ENCODE data around the gene VPS41.

The VPS41 gene

GRCh38 chr7:38928506-38928905, 19.5 kb upstream of the VPS41 start:
- Histone ChIP-seq H2AFZ (ENCODE audit: low read length) (no peak overlapping the region), H3K9ac (ENCODE audit: low read depth, low read length, poor library complexity) (no peak overlapping the region)
- no CpG with 5 or more reads among the region's 3 CpGs for WGBS, 2 donors (ENCODE audit: extremely low coverage in 2 of 2, insufficient read length in 2 of 2, insufficient replicate concordance in 1 of 2)

GRCh38 chr7:38927751-38928150, 18.8 kb upstream of the VPS41 start:
- WGBS, 2 donors (ENCODE audit: extremely low coverage in 2 of 2, insufficient read length in 2 of 2, insufficient replicate concordance in 1 of 2) = no CpG with 5 or more reads among the region's 5 CpGs
- no peaks in the 10 kb centered on the region for H3K79me1 ChIP-seq (ENCODE audit: low read depth, low read length)
- H3K4ac ChIP-seq (ENCODE audit: low read length) = no peak overlapping the region
- no peaks in the 10 kb centered on the region for H3K36me3 ChIP-seq (replicated peaks in 1 of 2; ENCODE audit: control insufficient read depth in 2 of 2, insufficient read depth in 2 of 2, low read length in 2 of 2)
- no peaks in the 10 kb centered on the region for H3K27me3 ChIP-seq (ENCODE audit: control insufficient read depth in 3 of 3, insufficient read depth in 3 of 3, low read depth in 1 of 3, low read length in 3 of 3)
- no peak overlapping the region for H3K9ac ChIP-seq (ENCODE audit: low read depth, low read length, poor library complexity)
- no peak overlapping the region for H3K27ac ChIP-seq (replicated peaks; ENCODE audit: low read length)
- H3K9me3 ChIP-seq (replicated peaks in 1 of 2; ENCODE audit: control insufficient read depth in 2 of 2, insufficient read depth in 1 of 2, low read depth in 1 of 2, low read length in 2 of 2) = no peaks in the 10 kb centered on the region
- H2BK5ac ChIP-seq (ENCODE audit: low read length) = no peak overlapping the region
- H3K18ac ChIP-seq (ENCODE audit: low read length) = no peak overlapping the region
- no peak overlapping the region for H2AFZ ChIP-seq (ENCODE audit: low read length)
- H2AK5ac ChIP-seq (ENCODE audit: low read depth, low read length) = no peak overlapping the region
- H2BK120ac ChIP-seq (ENCODE audit: low read depth, low read length) = no peak overlapping the region
- H3K23ac ChIP-seq (ENCODE audit: low read depth, low read length, poor library complexity) = no peak overlapping the region
- H3K4me3 ChIP-seq (ENCODE audit: low read length in 2 of 2) = no peak overlapping the region
- no peak overlapping the region for H2BK15ac ChIP-seq (ENCODE audit: low read length)
- H4K8ac ChIP-seq (ENCODE audit: low read depth, low read length) = no peak overlapping the region
- H4K91ac ChIP-seq (ENCODE audit: low read depth, low read length, poor library complexity) = no peak overlapping the region
- no peak for DNase-seq (ENCODE audit: low spot score)
- no peak overlapping the region for H3K4me2 ChIP-seq (ENCODE audit: insufficient read depth, low read length, poor library complexity, severe bottlenecking)
- peaks cover 0 to 4% of the 10 kb centered on the region in 2 donors for H3K4me1 ChIP-seq (ENCODE audit: control insufficient read depth in 2 of 2, insufficient read depth in 1 of 2, low read depth in 1 of 2, low read length in 2 of 2)
- no peak overlapping the region for H2BK12ac ChIP-seq (ENCODE audit: low read length)
- no peak overlapping the region for H3K14ac ChIP-seq (ENCODE audit: low read length)

More at GRCh38 chr7:38928506-38928905, 19.5 kb upstream of the VPS41 start:
- Histone ChIP-seq H3K79me1 (ENCODE audit: low read depth, low read length) (no peaks in the 10 kb centered on the region), H3K4me1 (ENCODE audit: control insufficient read depth in 2 of 2, insufficient read depth in 1 of 2, low read depth in 1 of 2, low read length in 2 of 2) (peaks cover 0 to 4% of the 10 kb centered on the region in 2 donors), H3K27ac (replicated peaks; ENCODE audit: low read length) (no peak overlapping the region), H2BK15ac (ENCODE audit: low read length) (no peak overlapping the region), H3K9me3 (replicated peaks in 1 of 2; ENCODE audit: control insufficient read depth in 2 of 2, insufficient read depth in 1 of 2, low read depth in 1 of 2, low read length in 2 of 2) (no peaks in the 10 kb centered on the region), H3K27me3 (ENCODE audit: control insufficient read depth in 3 of 3, insufficient read depth in 3 of 3, low read depth in 1 of 3, low read length in 3 of 3) (no peaks in the 10 kb centered on the region), H3K4me3 (ENCODE audit: low read length in 2 of 2) (no peak overlapping the region), H2BK120ac (ENCODE audit: low read depth, low read length) (no peak overlapping the region), H2BK12ac (ENCODE audit: low read length) (no peak overlapping the region), H4K8ac (ENCODE audit: low read depth, low read length) (no peak overlapping the region), H3K14ac (ENCODE audit: low read length) (no peak overlapping the region), H2BK5ac (ENCODE audit: low read length) (no peak overlapping the region), H3K4ac (ENCODE audit: low read length) (no peak overlapping the region), H4K91ac (ENCODE audit: low read depth, low read length, poor library complexity) (no peak overlapping the region), H2AK5ac (ENCODE audit: low read depth, low read length) (no peak overlapping the region), H3K4me2 (ENCODE audit: insufficient read depth, low read length, poor library complexity, severe bottlenecking) (no peak overlapping the region), H3K36me3 (replicated peaks in 1 of 2; ENCODE audit: control insufficient read depth in 2 of 2, insufficient read depth in 2 of 2, low read length in 2 of 2) (no peaks in the 10 kb centered on the region), H3K23ac (ENCODE audit: low read depth, low read length, poor library complexity) (no peak overlapping the region), H3K18ac (ENCODE audit: low read length) (no peak overlapping the region)
- no peak for DNase-seq (ENCODE audit: low spot score)

- Histone ChIP-seq H2BK5ac (ENCODE audit: low read length) (no peak overlapping the region), H3K27ac (replicated peaks; ENCODE audit: low read length) (no peak overlapping the region), H4K91ac (ENCODE audit: low read depth, low read length, poor library complexity) (no peak overlapping the region), H3K9me3 (replicated peaks in 1 of 2; ENCODE audit: control insufficient read depth in 2 of 2, insufficient read depth in 1 of 2, low read depth in 1 of 2, low read length in 2 of 2) (no peaks in the 10 kb centered on the region), H3K9ac (ENCODE audit: low read depth, low read length, poor library complexity) (no peak overlapping the region), H3K36me3 (replicated peaks in 1 of 2; ENCODE audit: control insufficient read depth in 2 of 2, insufficient read depth in 2 of 2, low read length in 2 of 2) (no peaks in the 10 kb centered on the region), H2BK120ac (ENCODE audit: low read depth, low read length) (no peak overlapping the region), H3K79me1 (ENCODE audit: low read depth, low read length) (no peaks in the 10 kb centered on the region), H3K4me2 (ENCODE audit: insufficient read depth, low read length, poor library complexity, severe bottlenecking) (no peak overlapping the region), H3K4me1 (ENCODE audit: control insufficient read depth in 2 of 2, insufficient read depth in 1 of 2, low read depth in 1 of 2, low read length in 2 of 2) (no peaks in the 10 kb centered on the region), H2BK15ac (ENCODE audit: low read length) (no peak overlapping the region), H4K8ac (ENCODE audit: low read depth, low read length) (no peak overlapping the region), H3K4ac (ENCODE audit: low read length) (no peak overlapping the region), H3K27me3 (ENCODE audit: control insufficient read depth in 3 of 3, insufficient read depth in 3 of 3, low read depth in 1 of 3, low read length in 3 of 3) (peaks cover 0 to 8% (median 0%) of the 10 kb centered on the region in 3 experiments), H3K23ac (ENCODE audit: low read depth, low read length, poor library complexity) (no peak overlapping the region), H3K14ac (ENCODE audit: low read length) (no peak overlapping the region), H2AK5ac (ENCODE audit: low read depth, low read length) (no peak overlapping the region), H2AFZ (ENCODE audit: low read length) (no peak overlapping the region), H2BK12ac (ENCODE audit: low read length) (no peak overlapping the region), H3K18ac (ENCODE audit: low read length) (no peak overlapping the region), H3K4me3 (ENCODE audit: low read length in 2 of 2) (no peak overlapping the region)
- DNase-seq (ENCODE audit: low spot score) = no peak
- no CpG with 5 or more reads among the region's 3 CpGs for WGBS, 2 donors (ENCODE audit: extremely low coverage in 2 of 2, insufficient read length in 2 of 2, insufficient replicate concordance in 1 of 2)
Measured at GRCh38 chr7:38920731-38921130, 11.7 kb upstream of the VPS41 start.

- no peaks in the 10 kb centered on the region for H3K9me3 ChIP-seq (replicated peaks in 1 of 2; ENCODE audit: control insufficient read depth in 2 of 2, insufficient read depth in 1 of 2, low read depth in 1 of 2, low read length in 2 of 2)
- H3K18ac ChIP-seq (ENCODE audit: low read length) = no peak overlapping the region
- H3K36me3 ChIP-seq (replicated peaks in 1 of 2; ENCODE audit: control insufficient read depth in 2 of 2, insufficient read depth in 2 of 2, low read length in 2 of 2) = no peaks in the 10 kb centered on the region
- no peak overlapping the region for H3K4ac ChIP-seq (ENCODE audit: low read length)
- no peak overlapping the region for H3K23ac ChIP-seq (ENCODE audit: low read depth, low read length, poor library complexity)
- no peaks in the 10 kb centered on the region for H3K79me1 ChIP-seq (ENCODE audit: low read depth, low read length)
- H3K4me1 ChIP-seq (ENCODE audit: control insufficient read depth in 2 of 2, insufficient read depth in 1 of 2, low read depth in 1 of 2, low read length in 2 of 2) = no peaks in the 10 kb centered on the region
- H3K4me3 ChIP-seq (ENCODE audit: low read length in 2 of 2) = no peak overlapping the region
- H3K14ac ChIP-seq (ENCODE audit: low read length) = no peak overlapping the region
- no peak overlapping the region for H2BK15ac ChIP-seq (ENCODE audit: low read length)
- no peak overlapping the region for H2BK12ac ChIP-seq (ENCODE audit: low read length)
- no peak overlapping the region for H2BK120ac ChIP-seq (ENCODE audit: low read depth, low read length)
- H3K4me2 ChIP-seq (ENCODE audit: insufficient read depth, low read length, poor library complexity, severe bottlenecking) = no peak overlapping the region
- no CpG with 5 or more reads among the region's 1 CpG for WGBS, 2 donors (ENCODE audit: extremely low coverage in 2 of 2, insufficient read length in 2 of 2, insufficient replicate concordance in 1 of 2)
- H2BK5ac ChIP-seq (ENCODE audit: low read length) = no peak overlapping the region
- H3K27ac ChIP-seq (replicated peaks; ENCODE audit: low read length) = no peak overlapping the region
- H3K27me3 ChIP-seq (ENCODE audit: control insufficient read depth in 3 of 3, insufficient read depth in 3 of 3, low read depth in 1 of 3, low read length in 3 of 3) = peaks cover 0 to 5% (median 0%) of the 10 kb centered on the region in 3 experiments
- no peak for DNase-seq (ENCODE audit: low spot score)
- H2AFZ ChIP-seq (ENCODE audit: low read length) = no peak overlapping the region
- H3K9ac ChIP-seq (ENCODE audit: low read depth, low read length, poor library complexity) = no peak overlapping the region
- no peak overlapping the region for H2AK5ac ChIP-seq (ENCODE audit: low read depth, low read length)
- no peak overlapping the region for H4K91ac ChIP-seq (ENCODE audit: low read depth, low read length, poor library complexity)
- no peak overlapping the region for H4K8ac ChIP-seq (ENCODE audit: low read depth, low read length)
Measured at GRCh38 chr7:38916396-38916795, 7.4 kb upstream of the VPS41 start.

Measured in neuronal stem cell (in vitro differentiated cells).